ENCODE measurements around the gene ABCC6.

Gene ABCC6

GRCh38 chr16:16164243-16164642 lies 59.1 kb downstream of the ABCC6 start:
- no peaks in the 10 kb centered on the region for H3K27me3 ChIP-seq (ENCODE audit: insufficient read depth, poor library complexity, severe bottlenecking)
- no peak overlapping the region for H3K4me3 ChIP-seq (replicated peaks; ENCODE audit: insufficient read depth, low read length)
- DNase-seq (ENCODE audit: low read depth in 1 of 2, low spot score in 1 of 2): no peak
- H3K27ac ChIP-seq (replicated peaks): no peak overlapping the region
- TF ChIP-seq, protein P1, sequence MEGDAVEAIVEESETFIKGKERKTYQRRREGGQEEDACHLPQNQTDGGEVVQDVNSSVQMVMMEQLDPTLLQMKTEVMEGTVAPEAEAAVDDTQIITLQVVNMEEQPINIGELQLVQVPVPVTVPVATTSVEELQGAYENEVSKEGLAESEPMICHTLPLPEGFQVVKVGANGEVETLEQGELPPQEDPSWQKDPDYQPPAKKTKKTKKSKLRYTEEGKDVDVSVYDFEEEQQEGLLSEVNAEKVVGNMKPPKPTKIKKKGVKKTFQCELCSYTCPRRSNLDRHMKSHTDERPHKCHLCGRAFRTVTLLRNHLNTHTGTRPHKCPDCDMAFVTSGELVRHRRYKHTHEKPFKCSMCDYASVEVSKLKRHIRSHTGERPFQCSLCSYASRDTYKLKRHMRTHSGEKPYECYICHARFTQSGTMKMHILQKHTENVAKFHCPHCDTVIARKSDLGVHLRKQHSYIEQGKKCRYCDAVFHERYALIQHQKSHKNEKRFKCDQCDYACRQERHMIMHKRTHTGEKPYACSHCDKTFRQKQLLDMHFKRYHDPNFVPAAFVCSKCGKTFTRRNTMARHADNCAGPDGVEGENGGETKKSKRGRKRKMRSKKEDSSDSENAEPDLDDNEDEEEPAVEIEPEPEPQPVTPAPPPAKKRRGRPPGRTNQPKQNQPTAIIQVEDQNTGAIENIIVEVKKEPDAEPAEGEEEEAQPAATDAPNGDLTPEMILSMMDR (IDR thresholded peaks at IDR 0.05; ENCODE audit: insufficient read depth, low read length): no peak
- TF ChIP-seq GABPA (IDR thresholded peaks at IDR 0.05; ENCODE audit: low read depth) (no peak), POLR2AphosphoS5 (IDR thresholded peaks at IDR 0.05; ENCODE audit: low read depth) (no peak), SPI1 (IDR thresholded peaks at IDR 0.05; ENCODE audit: borderline replicate concordance, low read depth) (no peak)
- TF ChIP-seq, protein P2, sequence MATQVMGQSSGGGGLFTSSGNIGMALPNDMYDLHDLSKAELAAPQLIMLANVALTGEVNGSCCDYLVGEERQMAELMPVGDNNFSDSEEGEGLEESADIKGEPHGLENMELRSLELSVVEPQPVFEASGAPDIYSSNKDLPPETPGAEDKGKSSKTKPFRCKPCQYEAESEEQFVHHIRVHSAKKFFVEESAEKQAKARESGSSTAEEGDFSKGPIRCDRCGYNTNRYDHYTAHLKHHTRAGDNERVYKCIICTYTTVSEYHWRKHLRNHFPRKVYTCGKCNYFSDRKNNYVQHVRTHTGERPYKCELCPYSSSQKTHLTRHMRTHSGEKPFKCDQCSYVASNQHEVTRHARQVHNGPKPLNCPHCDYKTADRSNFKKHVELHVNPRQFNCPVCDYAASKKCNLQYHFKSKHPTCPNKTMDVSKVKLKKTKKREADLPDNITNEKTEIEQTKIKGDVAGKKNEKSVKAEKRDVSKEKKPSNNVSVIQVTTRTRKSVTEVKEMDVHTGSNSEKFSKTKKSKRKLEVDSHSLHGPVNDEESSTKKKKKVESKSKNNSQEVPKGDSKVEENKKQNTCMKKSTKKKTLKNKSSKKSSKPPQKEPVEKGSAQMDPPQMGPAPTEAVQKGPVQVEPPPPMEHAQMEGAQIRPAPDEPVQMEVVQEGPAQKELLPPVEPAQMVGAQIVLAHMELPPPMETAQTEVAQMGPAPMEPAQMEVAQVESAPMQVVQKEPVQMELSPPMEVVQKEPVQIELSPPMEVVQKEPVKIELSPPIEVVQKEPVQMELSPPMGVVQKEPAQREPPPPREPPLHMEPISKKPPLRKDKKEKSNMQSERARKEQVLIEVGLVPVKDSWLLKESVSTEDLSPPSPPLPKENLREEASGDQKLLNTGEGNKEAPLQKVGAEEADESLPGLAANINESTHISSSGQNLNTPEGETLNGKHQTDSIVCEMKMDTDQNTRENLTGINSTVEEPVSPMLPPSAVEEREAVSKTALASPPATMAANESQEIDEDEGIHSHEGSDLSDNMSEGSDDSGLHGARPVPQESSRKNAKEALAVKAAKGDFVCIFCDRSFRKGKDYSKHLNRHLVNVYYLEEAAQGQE (IDR thresholded peaks at IDR 0.05; ENCODE audit: insufficient replicate concordance, low read depth): no peak

GRCh38 chr16:16163571-16163970 lies 59.7 kb downstream of the ABCC6 start:
- no peak for DNase-seq (ENCODE audit: low read depth in 1 of 2, low spot score in 1 of 2)
- H3K27me3 ChIP-seq (ENCODE audit: insufficient read depth, poor library complexity, severe bottlenecking): no peaks in the 10 kb centered on the region
- H3K27ac ChIP-seq (replicated peaks): no peak overlapping the region
- TF ChIP-seq SPI1 (IDR thresholded peaks at IDR 0.05; ENCODE audit: borderline replicate concordance, low read depth) (no peak), POLR2AphosphoS5 (IDR thresholded peaks at IDR 0.05; ENCODE audit: low read depth) (no peak), GABPA (IDR thresholded peaks at IDR 0.05; ENCODE audit: low read depth) (no peak)
- TF ChIP-seq, protein P2 (IDR thresholded peaks at IDR 0.05; ENCODE audit: insufficient replicate concordance, low read depth): no peak
- TF ChIP-seq, protein P1 (IDR thresholded peaks at IDR 0.05; ENCODE audit: insufficient read depth, low read length): no peak
- no peak overlapping the region for H3K4me3 ChIP-seq (replicated peaks; ENCODE audit: insufficient read depth, low read length)

DNA sequence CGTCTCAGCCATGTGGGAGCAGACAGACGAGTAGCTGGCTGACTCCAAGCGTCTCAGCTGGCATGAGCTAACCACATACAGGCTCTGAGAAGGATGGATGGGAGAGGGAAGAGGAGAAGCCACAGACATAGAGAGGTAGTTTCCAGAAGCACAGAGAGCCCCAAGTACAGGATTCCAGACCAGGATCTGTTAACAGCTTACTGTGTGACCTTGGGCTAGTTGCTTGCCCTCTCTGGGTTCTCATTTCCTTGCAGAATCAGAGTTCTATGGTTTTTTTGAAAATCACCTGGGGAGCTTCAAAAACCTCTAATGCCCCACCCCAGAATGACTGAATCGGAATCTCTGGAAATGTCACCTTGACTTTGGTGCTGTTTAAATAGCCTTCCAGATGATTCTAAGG lies 60.2 kb downstream of the ABCC6 start:
- no peak for DNase-seq (ENCODE audit: low read depth in 1 of 2, low spot score in 1 of 2)
- Histone ChIP-seq H3K27ac (replicated peaks) (no peak overlapping the region), H3K4me3 (replicated peaks; ENCODE audit: insufficient read depth, low read length) (no peak overlapping the region), H3K27me3 (ENCODE audit: insufficient read depth, poor library complexity, severe bottlenecking) (no peaks in the 10 kb centered on the region)
- no peak for TF ChIP-seq GABPA (IDR thresholded peaks at IDR 0.05; ENCODE audit: low read depth)
- TF ChIP-seq POLR2AphosphoS5 (IDR thresholded peaks at IDR 0.05; ENCODE audit: low read depth): no peak
- TF ChIP-seq, protein P2 (IDR thresholded peaks at IDR 0.05; ENCODE audit: insufficient replicate concordance, low read depth): no peak
- TF ChIP-seq, protein P1 (IDR thresholded peaks at IDR 0.05; ENCODE audit: insufficient read depth, low read length): no peak
- no peak for TF ChIP-seq SPI1 (IDR thresholded peaks at IDR 0.05; ENCODE audit: borderline replicate concordance, low read depth)
